Measurements from ENCODE around the gene PGLYRP1. TPM values are rescaled to one million over a fixed set of nuclear protein-coding genes. Genes with fewer than 3 reads are reported as not detected.

The PGLYRP1 gene
- polyA plus RNA-seq, 12 donors, result 0.28 to 4.1 (median 0.62) TPM; not detected in 5

GRCh38 chr19:45971260-45971902 is 51.5 kb downstream of the PGLYRP1 start:
- no peak for DNase-seq

GRCh38 chr19:45969676-45970075 is 53.2 kb downstream of the PGLYRP1 start:
- no peak for DNase-seq

Other genes starting within 250 kb of the PGLYRP1 start
- 100 to 1,000 TPM in 11 of 12 donors, not detected in 1; 161 to 353 (median 263) TPM for gene DMPK, start 240.6 kb downstream of the PGLYRP1 start, polyA plus RNA-seq (ENCODE audit: insufficient read length in 12 of 12)
- 100 to 1,000 TPM in 1 of 12 donors, 10 to 100 TPM in 11; 28.6 to 389 (median 43.8) TPM for gene DMWD, start 230.2 kb downstream of the PGLYRP1 start, polyA plus RNA-seq (ENCODE audit: insufficient read length in 12 of 12)
- not detected for gene RSPH6A, start 207.7 kb downstream of the PGLYRP1 start, polyA plus RNA-seq (ENCODE audit: insufficient read length in 12 of 12)
- gene SYMPK, start 159.9 kb downstream of the PGLYRP1 start, polyA plus RNA-seq (ENCODE audit: insufficient read length in 12 of 12), result 10 to 100 TPM in 11 of 12 donors, not detected in 1; 28.4 to 63.7 (median 36.7) TPM
- gene FOXA3, start 158.7 kb downstream of the PGLYRP1 start, polyA plus RNA-seq (ENCODE audit: insufficient read length in 12 of 12), result not detected
- gene IRF2BP1, start 136.9 kb downstream of the PGLYRP1 start, polyA plus RNA-seq (ENCODE audit: insufficient read length in 12 of 12), result 10 to 100 TPM in 10 of 12 donors, 1 to 10 TPM in 1, not detected in 1; 8.9 to 27.3 (median 12.8) TPM
- gene MYPOP, start 120.4 kb downstream of the PGLYRP1 start, polyA plus RNA-seq (ENCODE audit: insufficient read length in 12 of 12), result 1 to 10 TPM in 11 of 12 donors, not detected in 1; 2.2 to 7.6 (median 3.7) TPM
- gene NANOS2, start 108.3 kb downstream of the PGLYRP1 start, polyA plus RNA-seq (ENCODE audit: insufficient read length in 12 of 12), result not detected
- 1 to 10 TPM in 11 of 12 donors, not detected in 1; 2.8 to 4.8 (median 3.7) TPM for gene NOVA2, start 49.2 kb downstream of the PGLYRP1 start, polyA plus RNA-seq (ENCODE audit: insufficient read length in 12 of 12)
- 10 to 100 TPM in 1 of 12 donors, 1 to 10 TPM in 10, not detected in 1; 4.5 to 12.3 (median 5.6) TPM for gene CCDC61, start 27.6 kb downstream of the PGLYRP1 start, polyA plus RNA-seq (ENCODE audit: insufficient read length in 12 of 12)
- gene IGFL4, start 17.9 kb upstream of the PGLYRP1 start, polyA plus RNA-seq (ENCODE audit: insufficient read length in 12 of 12), result 1 to 10 TPM in 10 of 12 donors, not detected in 2; 1.4 to 8.9 (median 5.1) TPM
- gene IGFL3, start 101.6 kb upstream of the PGLYRP1 start, polyA plus RNA-seq (ENCODE audit: insufficient read length in 12 of 12), result not detected
- gene IGFL2, start 125.2 kb upstream of the PGLYRP1 start, polyA plus RNA-seq (ENCODE audit: insufficient read length in 12 of 12), result 10 to 100 TPM in 2 of 12 donors, 1 to 10 TPM in 1, under 1 TPM in 2, not detected in 7; 0.46 to 27.1 (median 9.4) TPM
- 10 to 100 TPM in 1 of 12 donors, 1 to 10 TPM in 2, not detected in 9; 1.7 to 10.6 (median 4.7) TPM for gene IGFL1, start 206.7 kb upstream of the PGLYRP1 start, polyA plus RNA-seq (ENCODE audit: insufficient read length in 12 of 12)